HL-60/S4 treated with phorbol 12-myristate 13-acetate at 8.2 ng/mL for 4 days and 3 days (cell line): ENCODE measurements around the gene NOL4L.

ENCODE experiments used
- in situ Hi-C: fragments of 300-500 bp; cut with MboI; formaldehyde crosslinking; loops from 2 replicates; pipeline ENCODE4 v1.15.0; 2022; ENCODE audit warnings: low sequenced_read_pairs

The NOL4L gene

DNA sequence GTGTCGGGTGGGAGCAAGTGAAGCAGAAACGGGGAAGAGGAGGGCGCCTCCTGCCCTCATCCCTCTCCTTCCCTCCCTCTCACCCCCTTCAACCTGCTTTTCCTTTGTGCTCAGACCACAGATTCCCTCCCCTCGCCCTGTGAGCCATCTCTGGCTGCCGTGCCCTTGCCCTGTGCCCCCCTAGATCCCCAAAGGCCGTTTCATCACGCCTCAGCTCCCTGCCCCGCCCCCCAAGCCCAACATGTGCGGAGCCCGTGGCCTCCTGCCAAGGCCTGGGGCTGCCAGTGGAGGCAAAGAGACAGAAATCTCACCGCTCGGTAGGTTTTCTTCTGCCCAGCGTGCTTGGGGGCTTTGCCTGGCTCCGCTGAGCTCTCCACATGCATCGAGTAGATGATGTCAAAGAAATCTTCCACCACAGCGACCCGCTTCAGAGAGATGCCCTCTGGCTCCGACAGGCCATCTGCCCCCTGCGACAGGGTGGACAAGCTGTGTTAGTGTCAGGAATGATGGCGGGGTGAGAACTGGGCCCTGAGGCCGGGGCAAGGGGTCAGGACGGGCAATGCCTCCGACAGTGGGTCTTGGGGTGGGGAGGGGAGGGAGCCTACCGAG is 57.6 kb downstream of the NOL4L start:
- in situ Hi-C loops, result no loop called here

DNA sequence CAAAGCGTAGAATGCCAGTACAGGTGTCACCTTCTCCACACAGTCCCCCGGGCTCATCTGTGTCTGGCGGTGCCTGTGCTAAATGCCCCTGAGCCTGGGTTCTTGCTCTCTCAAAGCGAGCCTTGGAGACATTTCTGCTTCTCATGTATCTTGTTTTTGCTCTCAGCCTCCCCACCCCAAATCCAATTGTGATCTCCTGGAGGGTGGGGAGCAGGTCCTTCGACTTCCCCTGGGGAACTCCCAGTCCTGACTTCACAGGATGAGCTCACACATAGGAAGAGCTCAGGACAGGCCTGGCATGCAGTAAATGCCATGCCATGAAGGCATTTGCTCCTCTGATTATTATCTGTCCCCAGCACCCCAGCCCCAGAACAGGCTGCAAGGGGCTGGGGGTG is 58.1 kb downstream of the NOL4L start:
- in situ Hi-C loops, result no loop called here

DNA sequence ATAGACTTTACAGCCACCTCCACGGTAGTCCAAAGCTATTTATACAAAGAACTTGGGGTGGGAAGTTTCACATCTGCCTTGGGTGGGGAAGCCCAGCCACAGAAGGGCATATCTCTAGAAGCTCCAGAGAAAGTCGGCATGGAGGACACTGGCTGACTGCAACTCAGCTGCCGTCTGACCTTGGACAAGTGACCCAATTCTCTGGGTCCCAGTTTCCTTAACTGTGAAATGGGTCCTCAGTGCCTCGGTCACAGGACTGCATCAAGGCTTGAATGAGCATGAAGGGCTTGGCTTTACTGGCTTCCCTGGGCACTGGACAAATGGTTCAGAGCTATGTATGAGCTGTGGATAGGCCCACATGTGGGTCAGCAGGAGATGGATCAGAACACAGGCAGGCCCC is 58.6 kb downstream of the NOL4L start:
- in situ Hi-C loops, result no loop called here

DNA sequence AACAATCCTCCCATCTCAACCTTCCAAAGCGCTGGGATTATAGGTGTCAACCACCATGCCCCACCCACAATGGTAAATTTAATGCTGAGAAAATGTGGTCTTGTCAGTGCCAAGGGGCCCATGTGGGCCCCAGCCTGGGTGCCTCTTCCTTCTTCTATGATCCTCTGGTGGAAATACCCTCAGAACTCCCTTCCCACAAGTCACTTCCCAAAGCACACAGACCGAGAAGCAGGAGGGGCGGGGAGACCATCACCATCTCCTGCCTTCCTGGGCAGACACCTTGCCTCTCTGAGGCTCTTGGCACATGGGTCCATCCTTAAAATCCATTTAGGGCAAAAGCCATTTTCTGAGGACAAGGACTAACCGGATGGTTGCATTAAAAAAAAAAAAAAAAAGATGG is 59.0 kb downstream of the NOL4L start:
- in situ Hi-C loops, result no loop called here

DNA sequence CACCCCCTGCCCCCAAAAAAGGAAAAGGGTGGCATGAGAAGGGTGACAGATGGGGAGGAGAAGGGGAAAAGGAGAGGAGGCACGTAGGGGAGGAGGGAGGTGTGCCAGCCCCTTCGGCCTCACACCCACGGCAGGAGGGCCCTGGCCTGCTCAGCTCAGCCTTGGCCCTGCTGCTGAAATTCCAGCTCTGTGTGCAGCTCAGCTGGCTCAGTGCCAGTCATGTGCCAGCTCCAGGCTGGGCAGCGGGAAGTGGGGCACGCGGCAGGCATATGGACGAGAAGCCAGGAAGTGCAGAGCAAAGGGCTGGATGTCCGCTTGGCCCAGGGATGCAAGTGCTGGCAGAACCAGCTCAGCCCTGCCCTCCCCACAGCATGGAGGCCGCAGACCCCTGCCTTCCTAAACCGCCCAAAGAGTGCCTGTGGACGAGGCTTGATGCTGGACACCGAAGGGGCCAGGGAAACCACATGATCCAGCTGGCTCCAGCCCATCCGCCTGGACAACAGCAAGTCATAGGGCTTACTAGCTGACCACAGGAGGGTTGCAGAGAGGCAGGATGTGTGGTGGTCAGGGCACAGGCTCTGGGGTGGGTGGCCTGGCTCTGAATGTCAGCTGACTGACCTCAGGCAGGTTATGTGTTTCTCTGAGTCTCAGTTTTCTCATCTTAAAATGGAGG is 60.2 kb downstream of the NOL4L start:
- in situ Hi-C loops, result no loop called here

DNA sequence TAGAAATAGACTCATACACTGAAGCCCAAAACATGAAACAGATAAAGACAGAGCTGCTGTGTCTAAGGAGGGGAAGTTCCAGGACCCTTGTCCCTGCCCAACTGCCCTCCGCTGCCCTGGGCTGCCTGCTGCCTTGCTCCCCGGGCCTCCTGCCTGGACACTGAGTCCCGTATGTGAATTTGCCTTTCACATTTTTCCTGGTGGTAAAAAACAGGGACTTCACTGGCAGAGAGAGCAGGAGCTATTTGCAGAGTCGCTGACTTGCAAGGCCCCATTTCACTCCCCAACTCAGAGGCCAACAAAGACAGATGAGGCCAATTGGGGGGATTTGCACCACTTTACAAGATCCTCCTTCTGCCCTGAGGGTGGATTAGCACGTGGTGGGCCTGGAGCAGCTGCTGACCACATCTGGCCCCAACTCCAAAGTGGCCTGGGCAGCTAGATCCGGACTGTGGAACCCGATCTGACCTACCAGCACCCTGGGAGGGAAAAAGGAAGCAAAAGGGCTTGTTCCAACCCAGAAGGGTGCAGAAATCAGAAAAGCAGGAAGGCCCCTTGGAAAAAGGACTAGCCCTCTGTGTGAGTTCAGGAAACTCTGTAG is 61.4 kb downstream of the NOL4L start:
- in situ Hi-C loops, result no loop called here

DNA sequence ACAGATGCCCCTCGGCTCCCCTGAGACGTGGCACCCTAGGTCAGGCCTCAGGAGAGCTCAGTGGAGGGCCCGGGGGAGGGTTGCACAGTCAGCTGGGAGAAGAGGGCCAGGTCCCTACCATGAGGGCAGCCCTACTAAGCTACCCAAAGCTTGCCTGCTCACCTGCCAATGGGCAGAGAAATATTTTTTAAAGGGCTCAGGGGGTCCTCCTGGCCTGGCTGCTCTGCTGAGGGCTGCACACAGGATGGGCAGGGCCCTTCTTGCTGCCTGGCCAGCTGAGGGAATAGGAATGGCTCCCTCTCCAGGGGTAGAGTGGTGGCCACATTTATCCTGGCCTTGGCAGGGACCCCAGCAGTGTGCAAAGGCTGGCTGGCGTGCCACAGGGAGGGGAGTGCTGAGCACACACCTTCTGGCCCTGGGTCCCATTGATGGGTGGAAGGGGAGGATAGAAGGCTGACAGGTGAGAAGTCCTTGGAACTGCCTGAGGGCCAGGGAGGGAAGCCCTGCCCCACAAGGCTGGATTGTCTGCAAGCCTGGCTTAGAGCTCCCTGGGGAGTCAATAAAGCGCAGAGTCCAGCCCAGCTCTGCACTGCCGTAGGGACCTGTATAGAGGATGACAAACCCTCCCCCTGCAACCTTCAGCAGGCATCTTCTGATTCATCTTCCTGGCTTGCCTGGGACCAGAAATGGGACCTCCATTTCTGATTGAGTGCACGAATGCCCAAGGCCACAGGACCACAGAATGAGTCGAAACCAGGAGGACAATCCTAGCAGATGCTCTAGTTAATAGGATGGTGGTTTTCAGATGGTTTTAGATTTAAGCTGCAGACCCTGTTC is 62.1 kb downstream of the NOL4L start:
- in situ Hi-C loops, result no loop called here

DNA sequence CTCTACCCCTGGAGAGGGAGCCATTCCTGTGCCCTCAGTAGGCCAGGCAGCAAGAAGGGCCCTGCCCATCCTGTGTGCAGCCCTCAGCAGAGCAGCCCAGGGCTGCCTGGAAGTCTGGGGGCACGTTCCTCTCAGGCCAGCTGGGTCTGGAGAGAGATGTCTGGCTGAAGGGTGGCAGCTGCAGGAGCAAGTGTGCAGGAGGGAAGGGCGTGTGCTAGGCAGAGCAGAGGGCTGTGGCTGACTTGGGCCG is 62.7 kb downstream of the NOL4L start:
- in situ Hi-C loops, result no loop called here

DNA sequence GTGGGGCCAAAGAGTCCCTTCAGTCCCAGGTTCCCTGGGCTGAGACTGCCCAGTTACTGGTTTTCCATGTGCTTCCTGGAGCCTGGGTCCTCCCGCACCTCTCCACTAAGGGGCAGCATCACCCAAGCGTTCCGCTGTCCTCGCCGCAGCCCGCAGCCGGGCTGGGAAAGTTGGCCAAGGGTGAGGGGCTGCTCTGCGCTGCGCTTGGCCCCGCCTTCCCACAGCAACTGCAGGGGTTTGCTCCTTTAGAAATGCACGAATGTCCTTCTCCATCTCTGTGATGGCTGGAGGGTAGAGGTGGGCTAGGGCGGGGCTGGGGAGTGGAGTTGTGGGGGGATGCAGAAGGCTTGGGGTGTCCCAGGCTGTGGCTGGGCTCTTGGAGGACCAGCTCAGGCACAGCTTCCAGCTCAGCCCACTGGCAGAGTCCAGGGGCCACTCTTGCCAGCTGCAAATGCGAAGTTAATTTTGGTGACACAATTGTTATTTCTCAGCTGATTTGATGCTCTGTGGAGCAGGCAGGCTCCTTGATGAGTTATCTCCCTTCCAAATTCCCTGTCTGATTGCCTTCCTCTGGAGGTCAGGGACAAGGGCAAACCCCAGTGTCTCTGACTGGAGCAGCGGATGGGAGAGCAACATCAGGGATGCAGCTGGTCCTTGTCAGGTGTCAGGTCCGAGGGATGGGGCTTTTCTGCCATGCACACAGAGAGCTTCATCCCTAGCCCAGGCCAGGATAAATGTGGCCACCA is 63.2 kb downstream of the NOL4L start:
- in situ Hi-C loops, result no loop called here

DNA sequence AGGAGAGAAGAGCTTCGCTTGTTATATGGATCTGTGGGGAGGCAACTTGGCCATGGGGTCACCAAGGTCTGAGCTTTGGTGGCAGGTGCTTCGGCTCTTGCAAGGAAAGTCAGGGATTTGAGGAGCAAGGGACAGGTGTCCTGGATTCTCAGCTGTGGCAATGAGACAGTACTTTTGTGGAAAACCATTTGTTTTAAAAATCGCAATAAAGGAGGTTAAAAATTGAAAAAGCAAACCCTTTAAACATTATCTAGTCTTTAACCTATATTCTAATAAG is 64.3 kb downstream of the NOL4L start:
- in situ Hi-C loops, result no loop called here

DNA sequence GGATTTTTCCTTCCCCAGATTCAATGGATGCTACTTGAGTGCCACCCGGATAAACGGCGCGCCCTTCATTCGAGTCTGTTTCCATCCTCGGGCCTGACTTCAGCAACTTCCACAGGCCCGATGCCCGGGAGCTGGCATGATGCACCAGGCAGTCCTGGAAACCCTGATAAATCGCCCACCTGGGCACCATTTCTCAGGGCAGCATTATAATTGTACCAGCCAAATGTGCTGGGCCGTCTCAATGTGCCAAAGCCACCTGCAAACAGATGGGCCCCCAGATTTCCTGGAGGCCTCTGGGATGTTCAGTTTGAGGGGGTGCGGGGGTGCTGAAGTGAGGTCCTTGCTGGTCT is 65.8 kb downstream of the NOL4L start:
- in situ Hi-C loops, result loop anchor here (5.0 kb wide), 1 partner anchor 133 kb away; no protein-coding TSS in a partner anchor

DNA sequence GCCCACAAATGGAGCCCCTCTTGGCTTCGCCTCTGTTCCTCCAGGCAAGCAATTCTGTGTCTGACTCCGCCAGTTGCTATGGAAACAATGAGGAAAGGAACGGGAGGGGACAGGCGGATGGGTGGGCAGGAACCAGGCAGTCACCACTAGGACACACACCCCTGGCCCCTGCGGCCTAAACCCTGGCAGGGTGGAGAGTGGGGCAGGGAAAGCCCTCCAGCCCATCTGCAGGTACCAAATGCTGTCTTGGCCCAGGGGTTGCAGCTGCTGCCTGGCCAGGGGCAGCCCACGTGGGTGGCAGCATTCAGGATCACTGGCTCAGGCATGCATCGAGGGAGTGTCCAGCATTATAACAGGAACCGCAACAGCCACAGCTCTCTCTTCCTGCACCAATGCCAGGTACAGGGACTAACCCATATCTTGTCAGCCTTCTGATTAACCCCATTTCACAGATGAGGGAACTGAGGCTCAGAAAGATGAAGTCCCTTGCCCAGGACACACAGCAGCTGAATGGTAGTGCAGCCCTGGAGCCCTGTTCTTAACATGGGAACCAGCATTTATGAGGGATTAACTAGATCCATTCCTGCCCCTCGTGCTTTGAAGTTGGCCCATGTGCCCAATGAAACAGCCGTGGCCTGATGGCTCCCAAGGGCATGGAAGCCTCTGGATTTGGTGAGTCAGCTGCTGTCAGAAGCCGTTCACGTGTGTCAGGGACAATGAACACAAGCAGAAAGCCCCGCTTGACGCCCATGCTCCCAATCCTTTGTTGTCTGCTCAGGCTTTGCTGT is 66.3 kb downstream of the NOL4L start:
- in situ Hi-C loops, result loop anchor here (5.0 kb wide), 1 partner anchor 134 kb away; no protein-coding TSS in a partner anchor

DNA sequence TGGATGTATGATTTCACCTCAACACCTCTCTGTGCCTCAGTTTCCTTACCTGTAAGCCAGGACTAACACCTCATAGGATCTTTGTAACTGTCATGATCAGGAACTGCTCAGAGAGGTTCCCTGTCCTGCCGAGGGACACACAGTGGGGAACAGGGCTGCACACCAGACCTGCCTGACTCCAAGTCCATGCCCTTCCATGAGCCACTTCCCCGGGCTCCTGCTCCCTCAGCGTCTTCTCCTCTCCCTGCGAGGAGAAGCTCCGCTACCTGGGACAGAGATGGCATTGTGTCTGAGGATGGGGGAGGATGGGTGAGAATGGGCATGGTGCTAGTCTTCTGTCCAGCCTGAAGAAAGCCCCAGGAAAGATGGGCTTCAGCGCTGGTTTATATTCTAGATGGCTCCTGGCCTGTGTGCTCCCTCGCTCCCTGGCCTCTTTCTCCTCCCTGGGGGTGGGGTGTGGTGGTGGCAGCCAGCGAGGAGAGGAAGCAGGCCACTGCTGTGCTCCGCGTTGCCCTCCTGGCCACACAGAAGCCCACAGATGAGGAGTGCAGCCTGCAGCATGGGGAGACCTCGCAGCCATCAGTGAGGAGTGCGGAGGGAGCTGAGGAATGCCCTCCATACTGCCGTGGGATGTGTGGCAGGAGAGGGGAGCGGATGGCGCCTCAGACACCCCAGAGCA is 67.1 kb downstream of the NOL4L start:
- in situ Hi-C loops, result loop anchor here (5.0 kb wide), 1 partner anchor 134 kb away; no protein-coding TSS in a partner anchor

DNA sequence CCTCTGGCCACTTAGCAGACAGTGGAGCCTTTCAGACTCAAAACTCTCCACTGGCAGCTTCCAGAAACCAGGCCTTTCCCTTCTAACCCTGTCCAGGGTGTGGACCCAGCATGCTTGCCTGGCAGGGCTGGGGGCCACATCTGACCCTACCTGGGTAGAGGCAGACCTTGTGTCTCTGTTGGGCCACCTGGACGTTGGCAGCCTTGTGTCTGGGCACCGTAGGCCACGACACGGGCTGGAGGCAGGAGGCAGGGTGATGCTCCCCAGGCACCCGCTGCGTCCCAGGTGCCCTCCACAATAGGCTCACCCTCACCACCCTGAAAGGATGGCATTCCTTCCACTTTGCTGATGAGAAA is 67.6 kb downstream of the NOL4L start:
- in situ Hi-C loops, result loop anchor here (5.0 kb wide), 1 partner anchor 135 kb away; no protein-coding TSS in a partner anchor

DNA sequence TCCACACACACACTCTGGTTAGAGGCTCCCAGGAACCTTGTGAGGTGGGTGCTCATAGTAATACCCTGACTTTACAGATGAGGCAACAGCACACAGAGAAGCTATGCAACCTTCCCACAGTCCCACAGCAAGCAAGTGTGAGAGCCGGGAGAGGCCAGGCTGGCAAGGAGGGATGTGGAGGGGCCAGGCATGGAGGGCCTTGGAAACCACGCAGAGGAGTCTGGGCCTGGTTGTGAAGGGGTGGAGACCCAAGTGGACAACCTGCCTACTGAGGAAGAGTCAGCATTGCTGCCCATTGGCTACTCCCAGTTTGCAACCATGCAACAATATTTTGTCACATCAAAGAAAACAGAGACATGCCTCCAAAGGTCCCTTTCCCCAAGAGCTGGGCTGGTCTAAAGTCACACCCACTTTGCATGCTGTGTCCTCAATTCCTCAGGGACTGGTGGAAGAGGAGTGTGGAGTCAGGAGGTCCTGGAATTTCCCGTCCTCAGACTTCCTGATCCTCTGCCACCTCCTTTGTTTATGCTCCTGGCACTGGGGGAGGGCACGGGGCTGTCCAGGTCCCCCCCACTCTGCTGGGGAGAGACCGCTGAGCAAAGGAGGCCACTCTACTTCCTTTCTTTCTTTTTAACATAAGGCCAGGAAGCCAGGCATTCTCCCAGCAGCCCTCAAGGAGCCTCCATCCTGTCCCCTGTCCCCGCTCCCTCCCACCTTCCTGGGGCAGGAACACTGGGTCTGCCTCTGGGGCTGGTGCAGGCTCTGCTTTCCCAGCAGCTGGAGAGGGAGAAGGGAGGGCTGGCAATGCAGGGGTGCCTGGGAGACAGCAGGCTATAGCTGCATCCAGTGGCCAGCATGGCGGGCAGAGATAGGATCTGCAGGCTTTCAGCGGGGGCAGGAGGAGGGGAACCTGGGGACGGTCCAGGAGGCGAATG is 68.3 kb downstream of the NOL4L start:
- in situ Hi-C loops, result loop anchor here (5.0 kb wide), 1 partner anchor 135 kb away; no protein-coding TSS in a partner anchor

DNA sequence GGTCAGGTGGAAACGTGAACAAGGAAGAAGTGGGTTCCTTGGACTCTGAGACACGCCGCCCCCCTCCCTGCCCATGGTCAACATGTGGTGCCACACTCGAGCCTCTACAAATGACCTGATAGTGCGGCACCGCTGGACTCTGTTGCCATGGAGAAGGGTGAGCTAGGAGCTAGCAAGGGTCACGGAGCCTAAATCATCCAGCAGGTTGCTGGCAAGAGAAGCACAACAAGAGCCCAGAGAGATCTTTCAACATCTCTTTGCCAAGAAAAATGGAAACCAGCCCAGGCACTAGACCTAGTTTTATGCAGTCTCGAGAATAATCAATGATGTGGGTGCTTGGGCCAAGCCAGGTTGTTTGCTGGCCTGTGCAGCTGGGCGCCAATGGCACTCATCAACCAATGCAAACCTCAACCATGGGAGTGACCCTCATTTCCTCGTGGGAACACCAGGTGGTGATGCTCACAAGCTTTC is 69.5 kb downstream of the NOL4L start:
- in situ Hi-C loops, result loop anchor here (5.0 kb wide), 1 partner anchor 137 kb away; no protein-coding TSS in a partner anchor

DNA sequence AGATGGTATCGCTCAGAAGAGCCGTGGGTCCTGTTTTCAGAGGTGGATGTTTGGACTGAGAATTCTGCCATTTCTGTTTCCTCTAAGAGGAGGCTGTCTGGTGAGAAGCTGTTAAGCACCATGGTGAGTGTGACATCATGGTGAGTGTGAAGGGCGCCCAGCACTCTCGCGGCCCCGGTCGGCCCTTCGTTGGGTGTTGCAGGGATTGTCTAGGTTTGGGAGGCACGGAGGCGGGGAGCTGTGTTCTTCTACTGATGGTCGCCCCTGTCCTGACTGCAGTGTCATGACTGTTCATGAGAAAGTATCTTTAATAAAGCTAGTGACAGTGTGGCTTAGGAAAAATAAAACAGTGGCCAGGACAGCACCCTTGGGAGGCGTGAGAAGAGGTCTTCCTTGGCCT is 70.4 kb downstream of the NOL4L start:
- in situ Hi-C loops, result loop anchor here (5.0 kb wide), 1 partner anchor 138 kb away; no protein-coding TSS in a partner anchor

DNA sequence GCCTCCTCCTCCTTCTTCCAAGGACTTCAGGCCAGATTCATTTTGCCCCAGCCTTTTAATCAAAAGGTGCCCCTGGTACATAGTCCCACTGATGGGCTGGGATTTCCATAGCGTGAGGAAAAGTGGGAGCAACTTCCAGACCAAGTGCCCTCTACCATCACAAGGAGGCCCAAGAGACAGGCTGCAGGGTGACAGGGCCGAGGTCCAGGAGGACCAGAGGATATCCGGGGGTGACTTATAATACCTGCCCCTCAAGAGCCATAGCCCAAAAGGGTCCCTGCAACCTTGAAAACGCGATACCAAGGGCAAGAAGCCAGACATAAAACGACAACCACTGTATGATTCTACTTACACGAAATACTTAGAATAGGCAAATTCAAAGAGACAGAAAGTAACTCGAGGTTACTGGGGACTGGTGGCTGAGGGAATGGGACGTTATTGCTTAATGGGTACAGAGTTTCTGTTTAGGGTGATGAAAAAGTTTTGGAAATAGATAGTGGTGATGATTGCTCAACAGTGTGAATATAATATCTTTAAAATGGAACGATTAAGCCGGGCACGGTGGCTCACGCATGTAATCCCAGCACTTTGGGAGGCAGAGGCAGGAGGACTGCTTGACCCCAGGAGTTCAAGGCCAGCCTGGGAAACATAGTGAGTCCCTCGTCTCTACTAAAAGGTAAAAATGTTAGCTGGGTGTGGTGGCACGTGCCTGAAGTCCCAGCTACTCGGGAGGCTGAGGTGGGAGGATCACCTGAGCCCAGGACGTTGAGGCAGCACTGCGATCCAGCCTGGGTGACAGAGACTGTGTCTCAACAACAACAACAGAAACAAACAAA is 71.9 kb downstream of the NOL4L start:
- in situ Hi-C loops, result no loop called here
